ENCODE measurements around the gene MBD4.
"Not testable (repeated sequence)": the region's sequence is repeated elsewhere in the genome, so short reads cannot be mapped to it uniquely, and the experiment has no call there.

MBD4 gene

DNA sequence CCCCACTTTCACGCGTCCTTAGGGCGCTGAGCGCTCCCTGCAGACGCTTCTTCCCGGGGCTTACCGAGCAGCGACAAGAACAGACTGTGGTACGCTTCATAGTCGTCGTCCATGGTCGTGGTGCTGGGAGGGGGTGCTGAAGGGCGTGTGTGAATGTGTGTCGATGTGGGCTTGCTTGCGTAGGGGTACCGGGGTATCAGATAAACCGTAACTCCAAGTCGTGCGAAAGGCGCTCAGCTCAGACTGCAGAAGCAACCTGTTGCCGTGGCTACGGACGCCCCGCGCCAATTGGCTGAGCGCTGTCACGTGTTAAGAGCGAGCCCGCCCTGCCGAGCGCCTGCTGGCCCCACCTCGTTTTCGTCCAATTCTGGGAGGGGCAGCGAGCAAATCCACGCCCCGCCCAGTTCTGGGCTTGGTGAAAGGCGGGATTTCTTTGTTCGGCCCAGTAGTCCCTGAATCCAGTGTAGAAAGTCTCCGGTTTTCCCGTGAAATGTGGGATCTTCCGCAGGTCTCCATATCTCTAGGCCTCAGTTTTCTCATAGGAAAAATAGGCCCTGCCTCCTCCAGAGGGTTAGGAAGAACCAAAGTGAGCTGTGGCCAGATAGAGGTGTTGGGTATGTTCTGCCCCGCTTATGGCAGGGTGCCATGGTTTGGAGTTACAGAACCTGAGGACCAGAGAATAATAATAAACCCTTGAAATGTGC lies 11.2 kb downstream of the MBD4 start, which contains the start of gene EFCAB12:
TSS of gene EFCAB12 (minus strand) at position 261 of the 704 bp plus-strand sequence. CDS start at position 113, 148 bp downstream.
- DNase-seq: peak; percentile 97

DNA sequence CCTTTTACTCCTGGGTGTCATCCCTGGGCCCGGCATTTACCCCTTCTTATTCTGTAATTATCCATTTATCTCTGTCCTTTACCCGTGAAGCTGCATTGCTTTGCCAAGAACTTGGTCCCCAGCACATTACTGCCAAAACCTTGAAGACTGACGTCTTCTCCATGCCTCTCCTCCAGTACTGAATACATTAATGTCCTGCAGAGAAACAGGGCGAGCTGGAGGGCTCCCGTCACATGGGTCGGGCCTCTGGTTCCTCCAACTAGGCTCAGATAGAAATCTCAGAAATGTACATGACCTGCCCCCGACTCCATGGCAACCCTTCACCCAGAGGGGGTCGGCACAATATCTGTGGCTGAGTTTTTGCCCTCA lies 11.8 kb downstream of the MBD4 start:
- DNase-seq: no peak

DNA sequence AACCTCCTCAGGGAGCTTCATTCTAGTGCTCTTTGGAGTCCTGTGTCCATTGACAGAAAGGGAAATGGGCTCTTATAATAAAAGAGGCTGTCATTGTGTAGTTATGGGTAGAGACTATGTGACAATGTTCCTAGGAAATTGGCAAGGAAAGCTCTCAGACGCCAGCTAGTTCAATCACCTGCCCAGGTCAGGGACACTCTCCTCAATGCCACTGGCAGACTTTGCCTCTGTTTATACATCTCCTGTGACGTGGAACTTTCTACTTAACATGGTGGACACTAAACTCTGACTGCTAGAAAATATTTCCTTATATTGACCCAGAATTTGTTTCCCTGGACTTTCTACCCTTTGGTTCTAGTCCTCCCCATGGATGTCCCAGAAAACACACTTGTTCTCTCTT lies 14.1 kb downstream of the MBD4 start:
- no peak for DNase-seq

DNA sequence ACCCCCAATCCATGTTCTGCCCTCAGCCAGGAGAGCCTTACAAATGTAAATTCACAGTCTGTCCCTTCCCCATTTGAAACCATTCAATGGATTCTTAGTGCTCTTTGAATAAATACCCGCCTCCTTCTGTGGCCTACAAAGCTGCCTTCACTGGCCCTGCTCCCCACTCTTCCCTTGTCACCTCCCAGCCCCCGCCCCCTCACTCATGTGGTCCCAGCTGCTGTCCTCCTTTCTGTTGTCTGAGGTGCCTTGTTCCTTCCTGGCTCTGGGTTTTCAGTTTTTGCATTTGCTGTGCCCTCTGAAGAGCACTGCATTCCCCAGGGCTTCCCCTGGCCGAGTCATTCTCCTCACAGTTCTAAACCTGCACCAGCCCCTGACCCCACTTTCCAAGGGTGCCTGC lies 14.5 kb downstream of the MBD4 start:
- DNase-seq: no peak

DNA sequence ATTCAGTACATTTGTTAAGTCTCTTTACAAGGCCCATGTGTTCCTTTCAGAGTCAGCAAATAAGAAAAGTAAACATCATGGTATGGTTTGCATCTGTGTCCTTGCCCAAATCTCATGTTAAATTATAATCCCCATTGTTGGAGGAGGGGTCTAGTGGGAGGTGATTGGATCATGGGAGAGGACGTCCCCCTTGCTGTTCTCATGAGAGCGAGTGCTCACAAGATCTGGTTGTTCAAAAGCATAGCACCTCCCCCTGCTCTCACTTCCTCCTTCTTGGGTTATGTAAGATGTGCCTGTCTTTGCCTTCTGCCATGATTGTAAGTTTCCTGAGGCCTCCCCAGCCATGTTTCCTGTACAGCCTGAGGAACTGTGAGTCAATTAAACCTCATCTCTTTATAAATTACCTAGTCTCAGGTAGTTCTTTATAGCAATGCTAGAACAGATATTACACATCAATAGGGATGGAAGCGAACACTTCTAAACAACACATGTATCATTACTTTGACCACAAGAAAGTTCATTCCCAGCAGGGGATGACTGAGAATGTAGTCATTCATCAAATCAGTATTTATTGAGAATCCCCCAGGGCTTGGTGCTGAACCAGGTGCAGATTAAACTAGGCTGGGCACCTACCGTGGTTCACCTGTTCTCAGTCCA lies 15.4 kb downstream of the MBD4 start:
- no peak for DNase-seq

DNA sequence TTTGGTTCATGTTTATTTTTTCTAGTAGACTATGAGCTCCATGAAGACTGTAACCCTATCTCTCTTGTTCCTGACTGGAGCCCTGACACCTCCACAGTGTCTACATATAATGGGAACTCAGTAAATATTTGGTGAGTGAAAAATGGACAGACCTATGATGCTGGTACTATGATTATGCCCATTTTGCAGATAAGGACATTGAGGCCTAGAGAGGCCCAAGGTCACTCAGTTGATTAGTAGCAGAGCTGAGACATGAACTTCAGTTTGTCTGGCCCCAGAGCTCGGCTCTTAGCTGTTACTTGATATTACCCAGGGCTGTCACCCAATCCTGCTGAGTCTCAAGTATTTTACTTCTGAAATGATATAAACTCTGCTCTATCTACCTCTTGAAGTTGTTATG lies 16.9 kb downstream of the MBD4 start:
- no peak for DNase-seq

DNA sequence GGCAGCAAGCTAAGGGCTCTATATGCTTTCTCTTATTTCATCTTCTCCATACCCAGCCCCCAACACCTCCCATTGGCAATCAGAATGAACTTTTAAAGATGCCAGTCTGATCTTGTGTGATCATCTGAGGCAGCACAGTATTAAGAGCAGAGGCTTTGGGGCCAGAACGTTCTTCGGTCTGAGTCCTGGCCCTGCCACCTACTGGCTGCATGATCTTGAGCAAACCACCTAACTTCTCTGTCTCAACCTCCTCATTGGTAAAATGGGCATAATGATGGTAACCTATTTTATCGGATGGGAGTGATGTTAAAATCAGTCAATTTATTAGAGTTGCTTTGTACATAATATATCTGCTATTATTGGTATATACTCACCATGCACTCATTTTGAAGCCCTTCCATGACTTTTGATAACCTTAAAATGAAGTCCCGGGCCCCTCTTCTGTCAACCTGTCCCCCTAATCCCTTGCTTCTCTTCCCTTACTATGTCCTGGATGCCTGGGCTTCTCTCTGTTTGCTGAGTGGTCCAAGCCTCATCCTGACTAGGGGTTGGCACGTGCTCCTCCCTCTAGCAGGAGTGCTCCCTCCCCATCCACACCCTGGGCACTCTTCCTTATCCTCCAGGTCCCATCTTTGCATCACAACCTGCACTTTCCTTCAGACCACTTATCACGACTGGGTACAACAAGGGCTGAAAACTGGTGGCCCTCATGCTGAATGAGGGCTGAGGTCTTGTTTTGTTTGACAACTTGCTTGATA lies 17.6 kb downstream of the MBD4 start:
- no peak for DNase-seq

DNA sequence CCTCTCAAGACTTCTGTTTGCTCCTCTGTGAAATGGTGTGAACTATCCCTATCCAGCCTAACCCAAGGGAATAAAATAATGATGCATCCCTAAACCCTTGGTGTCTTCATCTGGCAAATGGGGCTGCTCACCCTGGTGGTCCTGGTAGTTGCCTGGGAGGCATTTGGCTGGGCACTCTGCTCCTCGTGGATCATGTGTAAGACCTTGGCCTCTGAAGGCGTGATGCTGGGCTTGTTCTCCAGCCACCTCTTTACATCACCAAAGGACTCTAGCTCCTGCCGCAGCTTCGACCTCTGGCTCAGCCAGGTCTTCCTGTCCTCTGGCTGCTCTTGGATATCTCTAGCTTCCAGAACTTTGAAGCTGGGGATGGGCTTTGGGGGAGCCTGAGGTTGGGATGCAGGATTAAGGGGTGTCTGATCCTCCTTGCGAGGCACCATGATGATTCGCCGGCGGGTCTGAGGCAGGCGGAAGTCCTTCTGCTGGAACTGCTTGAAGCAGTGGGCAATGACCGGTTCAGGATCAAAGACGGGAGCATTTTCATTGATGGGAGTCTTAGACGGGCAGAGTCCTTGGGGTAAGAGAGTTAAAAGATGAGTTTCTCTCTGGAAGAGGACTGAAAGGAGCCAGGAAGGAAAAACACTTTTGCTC lies 18.4 kb downstream of the MBD4 start:
- DNase-seq: no peak

DNA sequence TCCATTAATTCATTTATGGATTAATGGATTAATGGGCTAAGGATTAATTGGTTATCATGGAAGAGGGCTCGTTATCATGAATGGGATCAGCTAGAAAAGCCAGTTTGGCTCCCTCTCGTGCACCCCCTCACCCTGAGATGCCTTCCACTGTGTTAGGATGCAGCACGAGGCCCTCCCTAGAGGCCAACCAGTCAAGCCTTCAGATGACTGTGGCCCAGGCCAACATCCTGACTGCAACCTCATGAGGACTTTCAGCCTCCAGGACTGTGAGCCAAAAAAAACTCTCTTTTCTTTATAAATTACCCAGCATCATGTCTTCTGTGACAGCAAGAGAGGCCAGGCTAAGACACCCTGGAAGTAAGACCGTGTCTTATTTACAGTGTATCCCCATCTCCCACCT lies 20.3 kb downstream of the MBD4 start:
- DNase-seq: no peak

DNA sequence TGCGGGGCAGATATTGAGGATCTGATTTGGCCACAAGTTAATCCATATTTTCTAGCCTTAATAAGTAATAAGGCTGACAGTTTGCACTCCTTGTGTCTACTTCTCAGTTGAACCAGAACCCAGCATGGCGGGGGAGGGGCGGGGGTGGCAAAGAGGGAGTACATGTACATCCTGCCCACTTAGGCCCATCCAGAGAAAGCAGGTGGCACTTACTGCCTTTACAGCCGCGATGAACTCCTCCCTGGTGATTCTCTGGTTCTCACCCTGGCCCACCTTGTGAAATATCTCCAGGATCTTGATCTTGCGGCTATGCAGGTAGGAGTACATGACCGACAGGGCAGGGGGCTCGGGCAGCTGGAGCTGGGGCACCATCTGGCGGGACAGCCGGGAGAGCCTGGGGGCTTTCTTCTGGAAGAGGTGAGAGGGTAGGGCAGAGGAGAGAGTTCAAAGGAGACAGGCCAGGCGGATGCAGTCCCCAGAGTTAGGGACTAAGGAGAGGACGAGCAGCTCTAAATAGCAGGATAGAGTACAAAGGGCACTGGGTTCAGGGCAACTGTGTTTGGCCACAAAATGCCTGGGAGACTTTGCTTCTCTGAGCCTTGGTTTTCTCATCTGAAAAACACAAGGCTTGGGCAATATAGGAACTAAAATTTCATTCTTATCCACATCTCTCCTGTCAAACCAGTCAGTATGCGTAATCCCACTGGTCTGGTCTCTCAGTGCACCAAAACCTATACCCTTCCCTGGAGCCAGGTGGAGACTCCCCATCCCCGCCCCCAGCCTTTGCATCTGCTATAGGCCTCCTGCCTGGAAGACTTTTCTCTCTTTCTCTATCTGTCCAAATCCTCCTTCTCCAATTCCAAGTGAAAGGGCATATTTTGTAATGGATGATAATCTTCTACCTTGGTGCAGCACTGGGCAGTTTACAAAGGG lies 21.4 kb downstream of the MBD4 start:
- DNase-seq: no peak

DNA sequence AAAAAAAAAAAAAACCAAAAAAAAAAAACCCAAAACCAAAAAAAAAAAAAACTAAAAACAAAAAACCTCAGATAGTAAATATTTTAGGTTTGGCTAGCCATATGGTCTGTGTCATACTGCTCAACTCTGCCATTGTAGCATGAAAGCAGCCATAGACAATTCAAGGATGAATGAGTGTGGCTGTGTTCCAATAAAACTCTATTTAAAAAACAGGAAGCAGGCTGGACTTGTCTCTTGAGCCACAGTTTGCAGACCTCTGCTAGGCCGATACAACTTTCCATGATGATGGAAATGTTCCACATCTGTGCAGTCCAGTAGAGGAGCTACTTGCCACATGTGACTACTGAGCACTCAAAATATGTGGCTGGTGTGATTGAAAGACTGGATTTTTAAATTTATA lies 22.4 kb downstream of the MBD4 start:
- no peak for DNase-seq

DNA sequence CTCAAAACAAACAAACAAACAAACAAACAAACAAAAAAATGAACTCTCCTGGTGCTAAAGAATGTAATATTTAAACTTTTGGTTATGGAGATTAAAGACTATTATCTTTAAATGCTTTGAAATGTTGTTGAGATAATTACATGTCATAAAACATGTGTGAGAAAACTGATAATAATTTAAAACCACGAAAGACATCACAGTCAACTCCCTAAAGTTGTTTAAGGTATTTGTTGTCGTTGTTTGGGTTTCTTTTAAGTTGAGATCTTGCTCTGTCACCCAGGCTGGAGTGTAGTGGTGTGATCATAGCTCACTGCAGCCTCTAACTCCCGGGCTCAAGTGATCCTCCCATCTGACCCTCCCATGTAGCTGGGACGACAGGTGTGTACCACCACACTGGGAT lies 23.3 kb downstream of the MBD4 start:
- DNase-seq: no peak

DNA sequence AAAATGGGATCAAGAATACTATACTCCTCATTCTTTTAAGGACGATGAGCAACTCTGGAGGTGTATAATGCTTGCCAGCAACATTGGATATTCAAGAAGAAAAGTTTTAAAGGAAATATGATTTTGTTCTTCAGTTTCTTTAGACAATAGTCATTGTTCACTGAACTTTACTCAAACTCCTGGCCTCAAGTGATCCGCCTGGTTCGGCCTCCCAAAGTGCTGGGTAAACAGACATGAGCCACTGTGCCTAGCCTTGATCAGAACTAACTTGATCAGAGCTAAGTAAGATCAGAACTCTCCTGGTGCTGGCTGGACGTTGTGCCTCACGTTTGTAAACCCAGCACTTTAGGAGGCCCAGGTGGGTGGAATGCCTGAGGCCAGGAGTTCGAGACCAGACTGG lies 23.9 kb downstream of the MBD4 start:
- DNase-seq: no peak

DNA sequence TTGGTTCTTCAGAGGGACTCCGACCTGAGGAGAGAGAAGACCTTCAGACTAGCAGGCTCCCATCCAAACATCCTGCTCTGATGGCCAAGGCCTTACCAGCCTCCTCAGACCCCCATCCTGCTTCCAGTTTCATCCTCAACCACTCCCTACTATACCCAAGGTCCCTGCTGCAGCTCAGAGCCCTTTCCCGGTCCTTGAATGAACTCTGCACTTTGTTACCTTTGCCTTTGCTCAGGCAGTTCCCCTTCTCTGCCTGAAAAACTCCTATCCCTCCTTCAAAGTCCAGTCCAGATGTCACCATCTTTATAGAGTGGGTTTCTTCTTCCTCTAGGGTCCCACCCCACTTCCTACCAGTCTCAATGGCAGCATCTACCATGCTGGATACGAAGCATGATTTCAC lies 24.4 kb downstream of the MBD4 start:
- no peak for DNase-seq

DNA sequence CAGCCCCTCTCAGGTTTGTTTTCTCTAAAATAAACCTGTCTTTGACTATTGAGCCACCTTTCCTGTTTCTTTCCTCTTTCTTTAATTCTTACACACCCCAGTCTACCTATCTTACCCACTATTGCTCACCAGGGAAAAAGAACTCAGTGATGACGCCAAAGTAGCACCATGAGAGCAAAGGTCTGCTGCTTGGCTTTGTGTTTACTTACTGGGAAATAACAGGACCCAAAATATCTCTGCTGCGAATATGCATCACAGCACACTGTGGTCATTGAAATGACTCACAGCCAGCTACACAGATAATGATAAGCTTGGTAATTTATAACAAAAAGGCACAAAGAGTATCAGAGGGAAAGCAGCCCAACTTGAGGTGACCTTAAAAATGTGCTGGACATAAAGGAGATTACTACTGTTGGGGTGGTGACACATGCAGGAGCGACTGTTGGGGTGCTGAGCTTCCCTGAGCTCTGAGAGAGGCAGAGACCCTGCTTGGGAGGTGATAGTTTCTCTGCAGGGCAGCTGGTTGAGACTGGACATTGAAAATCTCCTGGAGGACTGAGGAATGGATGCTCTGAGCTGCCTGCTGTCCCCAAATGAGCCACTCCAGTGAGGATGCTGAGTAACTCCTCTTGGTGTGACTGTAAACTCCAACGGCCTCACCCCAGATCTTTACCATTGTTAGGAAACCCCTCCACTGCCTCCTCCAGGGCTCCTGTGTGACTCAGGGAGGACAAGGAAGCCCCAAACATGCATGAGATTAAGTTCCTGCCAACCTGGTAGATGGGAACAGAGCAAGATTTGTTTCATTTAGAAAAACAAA lies 25.9 kb downstream of the MBD4 start:
- no peak for DNase-seq

DNA sequence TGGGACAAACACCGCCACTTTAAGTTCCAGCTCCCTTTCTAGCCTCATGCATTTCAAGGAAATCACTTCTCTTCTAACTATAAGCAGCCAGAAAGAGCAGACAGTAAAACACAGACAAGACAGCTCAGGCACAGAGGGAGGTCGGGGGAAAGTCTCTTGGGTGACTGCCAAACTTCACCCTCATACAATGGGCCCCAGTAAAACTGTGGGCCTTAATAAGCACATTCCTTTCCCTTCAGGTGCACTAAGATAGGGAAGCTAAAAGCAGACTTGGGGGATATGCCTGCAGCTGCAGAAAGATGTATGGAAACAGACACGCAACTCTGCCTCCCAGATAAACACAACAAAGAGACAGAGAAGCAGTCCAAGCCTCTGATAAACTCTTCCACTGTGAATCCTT lies 26.5 kb downstream of the MBD4 start:
- DNase-seq: not testable (repeated sequence)

DNA sequence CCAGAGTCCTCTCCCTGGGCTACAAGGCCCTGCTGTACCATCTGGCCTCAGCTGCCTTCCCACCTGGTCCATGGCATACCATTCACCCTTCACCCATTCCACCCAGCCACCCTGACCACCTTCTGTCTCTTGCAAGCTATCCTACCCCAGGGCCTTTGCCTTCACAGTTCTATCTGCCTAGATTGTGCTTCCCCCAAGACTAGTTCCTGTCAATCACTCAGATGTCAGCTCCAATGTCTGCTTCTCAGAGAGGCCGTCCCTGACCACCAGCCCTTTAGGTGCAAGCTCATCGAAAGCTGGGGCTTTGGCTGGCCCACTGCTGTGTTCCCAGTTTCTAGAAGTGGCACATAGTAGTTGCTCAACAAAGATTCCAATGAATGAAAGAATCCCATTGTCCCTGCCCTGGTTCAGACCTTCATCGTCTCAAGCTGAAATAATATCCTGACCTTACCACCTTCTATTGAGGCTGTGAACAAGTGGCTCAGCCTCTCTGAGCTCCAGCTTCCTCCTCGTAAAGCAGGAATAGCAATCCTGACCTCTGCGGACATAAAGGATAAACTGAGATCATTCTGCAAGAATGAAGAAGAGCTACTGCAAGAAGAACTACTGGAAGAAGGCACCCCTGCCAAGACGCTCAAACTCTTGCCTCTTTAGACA lies 27.1 kb downstream of the MBD4 start:
- DNase-seq: no peak

DNA sequence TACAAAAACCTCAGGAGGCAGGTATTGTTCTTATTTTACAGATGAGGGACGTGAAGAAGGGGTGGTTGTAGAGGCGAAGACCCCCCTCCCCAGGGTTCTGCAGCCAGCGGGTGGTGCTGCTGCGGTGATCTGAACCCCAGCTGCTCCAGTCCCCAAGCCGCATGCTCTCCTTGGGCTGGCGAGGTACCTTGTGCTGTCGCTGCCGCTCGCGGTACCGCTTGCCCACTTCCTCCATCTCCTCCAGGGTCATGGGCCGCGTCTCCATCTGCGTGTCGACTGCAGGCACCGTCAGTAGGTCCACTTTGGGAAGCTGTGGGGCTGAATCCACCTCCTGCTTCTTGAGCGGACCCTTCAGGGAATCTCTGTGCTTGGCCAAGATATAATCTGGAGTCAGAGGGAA lies 28.8 kb downstream of the MBD4 start:
- no peak for DNase-seq

DNA sequence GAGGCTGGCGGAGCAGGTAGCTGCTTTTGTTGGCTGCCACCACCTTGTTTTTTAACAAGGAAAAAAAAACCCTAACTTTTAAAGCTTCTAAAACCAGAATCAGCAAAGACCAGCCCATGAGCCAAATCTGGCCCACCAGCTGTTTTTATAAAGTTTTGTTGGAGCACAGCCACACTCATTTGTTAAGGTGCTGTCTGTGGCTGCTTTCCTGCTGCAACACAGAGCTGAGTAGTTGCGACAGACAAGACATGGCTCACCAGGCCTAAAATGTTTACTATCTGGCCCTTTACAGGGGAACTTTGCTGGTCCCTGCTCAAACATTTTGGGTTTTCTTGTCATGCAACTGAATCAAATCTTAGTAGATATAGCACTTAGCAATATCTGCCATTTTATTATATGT lies 30.2 kb downstream of the MBD4 start:
- no peak for DNase-seq

DNA sequence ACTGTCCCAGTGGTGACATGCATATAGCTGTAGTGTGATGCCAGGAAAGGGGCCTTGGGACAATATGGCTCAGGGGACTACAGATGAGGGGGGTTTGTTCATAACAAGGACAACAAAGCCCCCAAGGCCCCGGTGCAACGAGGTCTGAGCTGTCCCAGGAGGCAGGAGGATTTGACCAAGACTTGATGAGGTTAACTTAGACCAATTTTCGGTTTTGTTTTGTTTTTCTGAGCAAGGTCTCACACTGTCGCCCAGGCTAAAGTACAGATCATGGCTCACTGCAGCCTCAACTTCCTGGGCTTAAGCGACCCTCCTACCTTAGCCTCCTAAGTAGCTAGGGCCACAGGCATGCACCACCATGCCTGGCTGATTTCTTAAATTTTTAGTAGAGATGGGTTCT lies 35.1 kb downstream of the MBD4 start:
- DNase-seq: no peak

DNA sequence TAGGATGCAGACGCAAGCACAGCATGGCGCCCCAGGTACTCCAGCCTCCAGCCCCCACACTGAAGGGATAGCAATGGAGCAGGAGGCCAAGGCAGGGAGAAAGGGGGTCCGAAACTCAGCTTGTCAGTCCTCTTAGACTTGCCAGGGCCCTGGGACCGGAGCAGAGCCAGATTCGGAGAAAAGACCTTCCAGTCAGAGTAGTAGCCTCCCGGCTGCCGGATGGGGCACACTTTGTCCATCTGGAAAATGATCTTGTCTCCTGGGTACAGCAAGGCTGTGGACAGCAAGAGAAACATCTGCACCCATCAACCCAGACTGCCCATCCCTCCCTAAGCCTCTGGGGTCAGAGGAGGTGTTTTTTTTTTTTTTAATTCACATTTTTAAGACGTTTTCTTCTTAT lies 35.6 kb downstream of the MBD4 start:
- no peak for DNase-seq

Measured in NCI-H2171 treated with DMSO at 0.1 percent for 48 hours (cell line).